Sigmoid colon (tissue), 7 donors: ENCODE results near the gene KLHL14. TPM values are rescaled to one million over a fixed set of nuclear protein-coding genes. Genes with fewer than 3 reads are reported as not detected.

Source experiments
- DNase-seq: peaks from one replicate; pipeline ENCODE4 v3.0.0-alpha.2; 2019
- H3K27ac ChIP-seq, 4 donors: fragments of 200-600 bp; sonication (generic); one replicate each; pipeline ENCODE4 v1.5.1; 2016 to 2019; ENCODE audit warnings: mild to moderate bottlenecking in 1 of 4
- H3K27me3 ChIP-seq, 3 donors: fragments of 200-600 bp; sonication (generic); one replicate each; pipeline ENCODE4 v1.5.1; 2019; ENCODE audit warnings: mild to moderate bottlenecking in 1 of 3
- H3K36me3 ChIP-seq, 4 donors: fragments of 200-600 bp; sonication (generic); one replicate each; pipeline ENCODE4 v1.5.1; 2016 to 2019
- H3K4me1 ChIP-seq, 4 donors: fragments of 200-600 bp; sonication (generic); one replicate each; pipeline ENCODE4 v1.5.1; 2017 to 2019
- H3K4me3 ChIP-seq, 4 donors: fragments of 200-600 bp; sonication (generic); one replicate each; pipeline ENCODE4 v1.5.1; 2017 to 2019; ENCODE audit warnings: mild to moderate bottlenecking in 2 of 4, moderate library complexity in 1 of 4
- H3K9me3 ChIP-seq, 4 donors: fragments of 200-600 bp in 3 of 4; sonication (generic) in 3 of 4; one replicate each; pipeline versions ENCODE4 v1.5.1 to v1.6.1; 2013 to 2019
- CTCF ChIP-seq, 4 experiments: fragments of 450-650 bp in 3 of 4; fragments of 200-600 bp in 1 of 4; IDR thresholded peaks; one replicate each; pipeline ENCODE4 v1.5.1; 2016 to 2019; ENCODE audit warnings: antibody characterized with exemption in 4 of 4, mild to moderate bottlenecking in 3 of 4, moderate library complexity in 2 of 4
- EP300 ChIP-seq, 4 donors: sonication (generic); formaldehyde crosslinking; IDR thresholded peaks; one replicate each; pipeline ENCODE4 v1.6.1; 2017; ENCODE audit warnings: antibody characterized with exemption in 4 of 4
- POLR2A ChIP-seq, 2 donors: fragments of 450-650 bp; IDR thresholded peaks; one replicate each; pipeline ENCODE4 v1.6.1; 2016; ENCODE audit warnings: antibody characterized with exemption in 2 of 2, mild to moderate bottlenecking in 2 of 2, moderate library complexity in 2 of 2
- POLR2AphosphoS5 ChIP-seq, 4 donors: sonication (generic); formaldehyde crosslinking; IDR thresholded peaks; one replicate each; pipeline ENCODE4 v1.6.1; 2017; ENCODE audit warnings: antibody characterized with exemption in 4 of 4
- WGBS, 2 donors: extraction: QIAGEN DNeasy Blood & Tissue Kit; methylation state at CpG; one replicate each; pipeline ENCODE4 v1.1.7; 2013; 5-methylcytosine and 5-hydroxymethylcytosine counted together
- intact Hi-C: fragments of 100-400 bp; cut with DNase I; formaldehyde crosslinking; loops from one replicate; pipeline ENCODE4 v1.15.1; 2023
- polyA plus RNA-seq, 3 donors: library from polyadenylated mRNA; stranded (reverse); fragments of 200-250 nt; gene quantifications; one replicate each; pipeline ENCODE4 v1.2.3, GENCODE V29; 2013
- total RNA-seq, 4 donors: library from RNA; depleted of rRNA; stranded (reverse); fragments of >200 nt; gene quantifications; one replicate each; pipeline ENCODE4 v1.1.0, GENCODE V29; 2016
- donor health status: healthy with polysubstance abuse.
- donor health status: Bipolar disorder and iron deficiency.
- donor health status: healthy.

KLHL14 gene
- total and polyA plus RNA-seq, 7 donors = under 0.01 to 2.9 (median 0.52) TPM; not detected in 1

DNA sequence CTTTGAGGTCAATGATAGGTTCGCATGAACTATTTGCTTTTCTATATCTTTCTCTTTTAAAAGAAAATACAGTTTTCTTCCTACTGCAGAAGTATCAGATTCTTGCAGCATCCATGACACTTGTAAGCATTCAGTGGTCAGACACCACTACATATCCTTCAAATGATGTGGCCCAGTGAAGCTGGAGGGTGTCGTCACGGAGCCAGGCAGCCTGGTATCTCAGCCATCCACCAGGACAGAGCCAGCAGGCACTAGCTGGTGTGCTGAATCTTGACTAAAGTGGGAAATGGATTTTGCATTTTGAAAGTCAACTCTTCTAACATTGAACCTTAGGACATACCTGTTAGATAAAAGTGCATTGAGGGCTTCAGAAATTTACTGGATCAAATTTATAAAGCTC lies 5.4 kb downstream of the KLHL14 start:
- 84 to 88% methylated on average over 3 of the region's 3 CpGs for WGBS, 2 donors
- Histone ChIP-seq H3K27me3 (peaks cover 17 to 41% (median 27%) of the 10 kb centered on the region in 3 donors), H3K36me3 (no peaks in the 10 kb centered on the region)

GRCh38 chr18:32764611-32765244 lies 8.1 kb downstream of the KLHL14 start:
- Histone ChIP-seq H3K36me3 (no peaks in the 10 kb centered on the region), H3K27me3 (peaks cover 4 to 14% (median 5%) of the 10 kb centered on the region in 3 donors), H3K4me1 (peaks cover 0 to 3% (median 1%) of the 10 kb centered on the region in 4 donors), H3K27ac (no peak overlapping the region), H3K9me3 (no peaks in the 10 kb centered on the region), H3K4me3 (no peak overlapping the region)
- TF ChIP-seq EP300 (IDR thresholded peaks at IDR 0.05) = no peak
- TF ChIP-seq CTCF (IDR thresholded peaks at IDR 0.05) = no peak
- no peak for TF ChIP-seq POLR2AphosphoS5 (IDR thresholded peaks at IDR 0.05)
- TF ChIP-seq POLR2A (IDR thresholded peaks at IDR 0.05) = no peak
- intact Hi-C loops = no loop called here
- no peak for DNase-seq
- WGBS, 2 donors = 87 to 88% methylated on average over 3 of the region's 3 CpGs

More for the DNA sequence above, 5.4 kb downstream of the KLHL14 start:
- Histone ChIP-seq H3K27ac (no peak overlapping the region), H3K4me3 (no peak overlapping the region), H3K4me1 (peaks cover 0 to 27% (median 23%) of the 10 kb centered on the region in 4 donors), H3K9me3 (no peaks in the 10 kb centered on the region)
- intact Hi-C loops = no loop called here
- no peak for TF ChIP-seq EP300 (IDR thresholded peaks at IDR 0.05)
- TF ChIP-seq CTCF (IDR thresholded peaks at IDR 0.05) = no peak
- TF ChIP-seq POLR2A (IDR thresholded peaks at IDR 0.05) = no peak
- no peak for TF ChIP-seq POLR2AphosphoS5 (IDR thresholded peaks at IDR 0.05)
- no peak for DNase-seq

- no peak for TF ChIP-seq POLR2A (IDR thresholded peaks at IDR 0.05)
- no peak for TF ChIP-seq EP300 (IDR thresholded peaks at IDR 0.05)
- TF ChIP-seq POLR2AphosphoS5 (IDR thresholded peaks at IDR 0.05) = no peak
- no peak for TF ChIP-seq CTCF (IDR thresholded peaks at IDR 0.05)
- Histone ChIP-seq H3K36me3 (no peaks in the 10 kb centered on the region), H3K4me1 (no peaks in the 10 kb centered on the region), H3K27me3 (no peaks in the 10 kb centered on the region), H3K4me3 (no peak overlapping the region), H3K9me3 (no peaks in the 10 kb centered on the region), H3K27ac (no peak overlapping the region)
- DNase-seq = no peak
- intact Hi-C loops = no loop called here
- WGBS, 2 donors = 76 to 85% methylated on average over 2 of the region's 2 CpGs
These were observed 9.5 kb downstream of the KLHL14 start for GRCh38 chr18:32763293-32763692.

- H3K27ac ChIP-seq = no peak overlapping the region
- H3K4me3 ChIP-seq = no peak overlapping the region
- H3K4me1 ChIP-seq = no peaks in the 10 kb centered on the region
- no peaks in the 10 kb centered on the region for H3K27me3 ChIP-seq
- no peaks in the 10 kb centered on the region for H3K9me3 ChIP-seq
- no peak for DNase-seq
- intact Hi-C loops = no loop called here
- no peaks in the 10 kb centered on the region for H3K36me3 ChIP-seq
- TF ChIP-seq CTCF (IDR thresholded peaks at IDR 0.05) = no peak
- no peak for TF ChIP-seq POLR2A (IDR thresholded peaks at IDR 0.05)
- no peak for TF ChIP-seq POLR2AphosphoS5 (IDR thresholded peaks at IDR 0.05)
- WGBS, 2 donors = 94 to 96% methylated on average over 1 of the region's 1 CpG
These were observed 11.6 kb downstream of the KLHL14 start for GRCh38 chr18:32761231-32761630.

GRCh38 chr18:32760391-32760790 lies 12.4 kb downstream of the KLHL14 start:
- Histone ChIP-seq H3K36me3 (no peaks in the 10 kb centered on the region), H3K27me3 (no peaks in the 10 kb centered on the region), H3K9me3 (no peaks in the 10 kb centered on the region), H3K4me1 (no peaks in the 10 kb centered on the region), H3K27ac (no peak overlapping the region), H3K4me3 (no peak overlapping the region)
- DNase-seq = no peak
- WGBS, 2 donors = 39 to 74% methylated on average over 6 of the region's 6 CpGs
- intact Hi-C loops = no loop called here
- no peak for TF ChIP-seq CTCF (IDR thresholded peaks at IDR 0.05)
- TF ChIP-seq EP300 (IDR thresholded peaks at IDR 0.05) = no peak
- TF ChIP-seq POLR2AphosphoS5 (IDR thresholded peaks at IDR 0.05) = no peak
